AG04449 (cell line): ENCODE results near the gene ADAMTS15.

Experiments used
- CTCF ChIA-PET: fragments of 350-600 bp; formaldehyde crosslinking; extraction: SDS; loops from one replicate; lab custom pipeline; 2021; ENCODE audit warnings: antibody characterized with exemption; lab: Yijun Ruan, JAX
- POLR2A ChIA-PET: fragments of 400-600, 350-600 bp; formaldehyde crosslinking; extraction: SDS; loops from one replicate; lab custom pipeline; 2020; ENCODE audit warnings: antibody characterized with exemption, inconsistent platforms; lab: Yijun Ruan, JAX
- DNase-seq: peaks from one replicate; pipeline ENCODE4 v3.0.0-alpha.2; 2010; ENCODE audit warnings: low read depth, low spot score
- H3K4me3 ChIP-seq: 2 replicates; pipeline ENCODE4 v1.5.1; 2011; ENCODE audit warnings: low read depth, mild to moderate bottlenecking, control low read depth, low read length
- TF ChIP-seq, protein P1 (sequence below): IDR thresholded peaks from one replicate; pipeline ENCODE4 v1.5.1; 2011; ENCODE audit warnings: mild to moderate bottlenecking, moderate library complexity, low read length, control low read depth, inconsistent platforms; ENCODE audit not compliant: insufficient read depth; ENCODE audit errors: missing control alignments

ADAMTS15 gene

DNA sequence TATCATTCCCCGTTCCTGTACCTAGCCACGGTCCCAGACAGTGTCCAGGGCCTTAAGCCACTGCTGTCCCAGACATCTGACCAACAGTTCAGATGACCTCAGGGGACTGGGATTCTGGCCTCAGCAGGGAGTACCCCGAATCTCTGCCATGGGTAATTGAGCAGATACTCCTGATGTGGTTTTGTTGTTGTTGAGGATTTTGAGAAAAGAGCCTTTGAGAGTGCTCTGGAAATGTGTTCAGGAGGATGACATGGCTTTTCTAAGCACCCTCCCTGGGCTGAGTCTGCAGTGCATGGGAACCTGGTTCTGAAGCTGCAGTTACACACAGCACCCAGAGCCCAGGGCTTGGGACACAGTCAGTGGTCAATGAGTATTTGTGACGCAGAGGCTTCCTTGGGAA lies 30.4 kb downstream of the ADAMTS15 start:
- no peak overlapping the region for H3K4me3 ChIP-seq
- ChIA-PET CTCF (interaction anchor here (1.6 to 3.4 kb wide), 2 partner anchors 29 to 383 kb away, joined by 3 to 12 read pairs; no protein-coding TSS in a partner anchor), POLR2A (no interaction called here)
- DNase-seq, result no peak
- TF ChIP-seq, protein P1, sequence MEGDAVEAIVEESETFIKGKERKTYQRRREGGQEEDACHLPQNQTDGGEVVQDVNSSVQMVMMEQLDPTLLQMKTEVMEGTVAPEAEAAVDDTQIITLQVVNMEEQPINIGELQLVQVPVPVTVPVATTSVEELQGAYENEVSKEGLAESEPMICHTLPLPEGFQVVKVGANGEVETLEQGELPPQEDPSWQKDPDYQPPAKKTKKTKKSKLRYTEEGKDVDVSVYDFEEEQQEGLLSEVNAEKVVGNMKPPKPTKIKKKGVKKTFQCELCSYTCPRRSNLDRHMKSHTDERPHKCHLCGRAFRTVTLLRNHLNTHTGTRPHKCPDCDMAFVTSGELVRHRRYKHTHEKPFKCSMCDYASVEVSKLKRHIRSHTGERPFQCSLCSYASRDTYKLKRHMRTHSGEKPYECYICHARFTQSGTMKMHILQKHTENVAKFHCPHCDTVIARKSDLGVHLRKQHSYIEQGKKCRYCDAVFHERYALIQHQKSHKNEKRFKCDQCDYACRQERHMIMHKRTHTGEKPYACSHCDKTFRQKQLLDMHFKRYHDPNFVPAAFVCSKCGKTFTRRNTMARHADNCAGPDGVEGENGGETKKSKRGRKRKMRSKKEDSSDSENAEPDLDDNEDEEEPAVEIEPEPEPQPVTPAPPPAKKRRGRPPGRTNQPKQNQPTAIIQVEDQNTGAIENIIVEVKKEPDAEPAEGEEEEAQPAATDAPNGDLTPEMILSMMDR, result no peak

DNA sequence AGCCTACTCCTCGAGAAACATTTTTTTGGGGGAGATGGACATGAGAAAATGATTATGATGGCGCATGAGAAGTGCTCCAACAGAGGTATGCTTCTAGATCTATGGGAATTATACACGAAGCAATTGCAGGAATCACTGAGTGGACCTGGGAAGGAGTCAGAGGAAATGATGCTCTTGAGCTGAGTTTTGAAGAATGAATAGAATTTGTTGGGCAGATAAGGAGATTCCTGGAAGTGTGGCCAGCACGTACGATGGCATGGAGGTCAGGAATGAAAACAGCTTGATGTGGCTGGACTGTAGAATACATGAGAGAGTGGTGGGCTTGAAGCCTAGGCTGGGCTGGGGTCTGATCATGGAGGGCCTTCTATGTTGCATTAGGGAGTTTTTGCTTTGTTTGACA lies 31.7 kb downstream of the ADAMTS15 start:
- ChIA-PET CTCF (no interaction called here), POLR2A (no interaction called here)
- peak; percentile 79 for DNase-seq
- TF ChIP-seq, protein P1, result no peak
- no peak overlapping the region for H3K4me3 ChIP-seq

DNA sequence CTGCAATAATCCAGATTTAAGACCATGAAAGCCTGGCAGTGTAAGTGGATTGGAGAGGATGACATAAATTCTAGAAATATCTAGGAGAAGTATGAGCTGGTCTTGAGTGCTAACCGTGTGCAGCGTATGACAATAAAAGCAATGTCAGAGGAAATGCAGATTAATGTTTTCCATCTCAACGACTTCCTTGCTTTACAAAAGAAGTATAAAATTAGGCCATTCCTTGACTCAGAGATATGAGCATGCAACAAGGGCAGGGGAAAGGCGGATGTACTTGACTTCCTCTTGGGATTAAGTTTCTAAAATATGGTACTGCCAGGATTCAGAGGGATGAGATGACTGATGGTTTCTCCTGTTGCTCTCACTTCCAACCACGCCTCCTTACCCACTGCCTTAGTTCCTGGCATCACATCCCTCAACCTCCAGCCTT lies 32.3 kb downstream of the ADAMTS15 start:
- no peak overlapping the region for H3K4me3 ChIP-seq
- TF ChIP-seq, protein P1, result no peak
- POLR2A ChIA-PET, result no interaction called here
- DNase-seq, result no peak
- CTCF ChIA-PET, result no interaction called here

DNA sequence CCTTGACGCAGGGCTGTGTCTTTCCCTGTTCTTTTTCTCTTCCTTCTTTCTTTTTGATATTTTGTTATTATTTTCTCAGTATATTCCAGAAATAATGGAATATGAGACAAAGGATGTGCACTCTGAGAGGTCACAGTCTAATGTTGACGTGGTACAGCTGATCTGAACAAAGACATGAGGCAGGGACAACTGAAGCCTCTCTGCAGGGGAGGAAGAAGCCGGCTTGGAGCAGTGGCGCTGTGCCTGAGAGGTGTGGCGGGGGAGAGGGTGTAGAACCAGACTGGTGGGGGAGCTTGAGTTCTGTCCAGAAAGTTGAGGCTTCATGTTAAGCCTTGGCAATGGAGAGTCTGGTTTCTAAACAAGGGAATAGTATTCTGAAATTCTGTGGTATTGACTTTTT lies 34.7 kb downstream of the ADAMTS15 start:
- no peak overlapping the region for H3K4me3 ChIP-seq
- no peak for DNase-seq
- ChIA-PET CTCF (interaction anchor here (1.6 kb wide), 1 partner anchor 379 kb away, joined by 5 read pairs; no protein-coding TSS in a partner anchor), POLR2A (no interaction called here)
- TF ChIP-seq, protein P1, result no peak

DNA sequence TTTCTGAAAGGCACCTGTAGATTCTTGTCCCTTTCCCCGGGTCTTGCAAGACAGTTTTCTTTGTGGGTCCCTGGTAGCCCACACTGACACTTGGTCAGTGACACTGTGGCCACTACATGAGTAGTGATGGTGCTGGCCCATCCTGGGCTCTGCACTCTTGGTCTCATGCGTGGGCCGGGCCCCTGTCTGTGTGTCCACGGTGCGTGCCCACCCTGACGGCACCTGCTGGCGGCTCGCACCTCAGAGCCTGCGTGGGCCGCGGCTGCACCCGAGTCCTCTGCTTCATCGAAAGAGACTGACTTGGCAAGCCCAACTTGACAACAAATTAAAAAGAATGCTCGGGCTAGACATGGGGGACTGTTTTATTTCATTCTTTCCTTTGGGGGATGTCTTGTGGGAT lies 37.5 kb downstream of the ADAMTS15 start:
- no peak for DNase-seq
- TF ChIP-seq, protein P1, result no peak
- H3K4me3 ChIP-seq, result no peak overlapping the region
- ChIA-PET POLR2A (no interaction called here), CTCF (interaction anchor here (0.9 kb wide), 1 partner anchor 11 kb away, joined by 3 read pairs; no protein-coding TSS in a partner anchor)

DNA sequence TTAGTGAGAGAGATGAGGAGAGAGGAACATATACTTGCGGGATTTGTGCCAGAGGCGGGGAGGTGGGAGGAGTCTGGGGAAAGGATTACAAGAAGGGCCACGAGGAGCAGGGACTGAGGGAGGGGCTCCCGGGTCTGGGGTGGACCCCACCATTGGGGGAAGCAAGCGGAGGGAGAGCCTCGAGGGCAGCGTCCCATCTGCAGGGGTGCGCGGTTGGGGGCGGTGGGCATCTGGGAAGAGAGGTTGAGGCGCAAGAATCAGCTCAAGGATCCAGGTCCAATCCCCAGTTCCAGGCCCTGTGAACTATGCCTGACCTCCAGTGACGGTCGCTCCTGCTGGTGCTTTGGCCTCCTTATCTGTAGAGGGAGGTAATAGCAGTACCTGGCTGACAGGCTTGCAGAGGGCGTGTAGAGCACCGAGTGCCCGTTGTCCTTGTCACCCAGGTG lies 38.0 kb downstream of the ADAMTS15 start:
- DNase-seq, result no peak
- POLR2A ChIA-PET, result no interaction called here
- no peak overlapping the region for H3K4me3 ChIP-seq
- CTCF ChIA-PET, result no interaction called here
- TF ChIP-seq, protein P1, result no peak
